HG02763 (cell line): ENCODE measurements around the gene ARHGDIG.

ENCODE experiments used
- ATAC-seq: cut with Tn5 transposase; IDR thresholded peaks from one replicate; pipeline ENCODE4 v1.9.1; 2021; ENCODE audit warnings: mild to moderate bottlenecking, moderate library complexity; ENCODE audit not compliant: unreplicated experiment

ARHGDIG gene

DNA sequence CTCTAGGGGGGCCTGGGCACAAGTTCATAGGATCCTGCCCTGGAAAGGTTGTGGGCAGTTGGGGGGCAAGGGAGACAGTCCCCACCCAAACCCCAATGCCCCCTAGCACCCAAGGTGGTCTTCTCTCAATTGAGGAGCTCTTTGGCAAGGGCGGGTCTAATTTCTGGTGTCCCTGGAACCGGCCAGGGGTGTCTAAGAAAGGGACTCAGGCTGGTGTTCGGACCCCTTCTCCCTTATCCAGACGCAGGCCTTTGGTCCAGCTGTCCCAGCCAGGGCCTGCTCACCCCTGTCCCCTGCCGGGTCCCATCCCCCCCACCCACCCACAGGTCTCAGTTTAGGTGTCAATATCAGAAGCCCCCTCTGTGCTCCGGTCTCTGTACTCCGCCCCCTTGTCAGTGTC is 860 bp upstream of the ARHGDIG start:
- no peak for ATAC-seq

GRCh38 chr16:280005-280460 is 358 bp upstream of the ARHGDIG start:
- ATAC-seq, result no peak

DNA sequence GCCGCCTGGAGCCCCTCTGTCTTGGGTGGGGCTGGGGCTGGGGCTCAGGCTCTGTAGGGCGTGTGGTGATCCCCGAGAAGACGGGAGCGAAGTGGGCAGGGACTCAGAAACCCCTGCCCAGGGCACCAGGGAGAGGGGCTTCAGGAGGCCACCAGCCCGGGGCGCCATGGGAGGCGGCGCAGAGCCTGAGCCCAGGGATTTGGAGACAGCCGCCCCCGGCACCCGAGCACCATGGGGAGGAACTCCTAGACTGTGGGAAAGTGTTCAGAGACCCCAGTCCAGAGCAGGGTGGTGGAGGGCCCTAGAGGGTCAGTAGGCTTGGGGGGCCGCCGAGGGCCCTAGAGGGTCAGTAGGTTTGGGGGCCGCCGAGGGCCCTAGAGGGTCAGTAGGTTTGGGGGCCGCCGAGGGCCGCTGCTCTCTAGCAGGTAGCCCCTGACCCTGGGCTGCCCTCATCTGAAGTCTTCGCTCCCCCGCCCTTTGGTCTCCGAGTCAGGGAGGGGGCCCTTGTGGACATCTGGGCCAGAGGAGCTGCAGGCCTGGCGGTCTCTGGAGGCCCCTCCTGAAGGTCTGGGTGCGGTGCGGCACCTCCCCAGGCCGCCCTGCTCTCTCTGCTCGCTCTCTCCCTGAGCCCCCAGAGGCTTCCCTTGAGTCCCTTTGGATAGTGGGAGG is 734 bp downstream of the ARHGDIG start:
- ATAC-seq, result no peak

DNA sequence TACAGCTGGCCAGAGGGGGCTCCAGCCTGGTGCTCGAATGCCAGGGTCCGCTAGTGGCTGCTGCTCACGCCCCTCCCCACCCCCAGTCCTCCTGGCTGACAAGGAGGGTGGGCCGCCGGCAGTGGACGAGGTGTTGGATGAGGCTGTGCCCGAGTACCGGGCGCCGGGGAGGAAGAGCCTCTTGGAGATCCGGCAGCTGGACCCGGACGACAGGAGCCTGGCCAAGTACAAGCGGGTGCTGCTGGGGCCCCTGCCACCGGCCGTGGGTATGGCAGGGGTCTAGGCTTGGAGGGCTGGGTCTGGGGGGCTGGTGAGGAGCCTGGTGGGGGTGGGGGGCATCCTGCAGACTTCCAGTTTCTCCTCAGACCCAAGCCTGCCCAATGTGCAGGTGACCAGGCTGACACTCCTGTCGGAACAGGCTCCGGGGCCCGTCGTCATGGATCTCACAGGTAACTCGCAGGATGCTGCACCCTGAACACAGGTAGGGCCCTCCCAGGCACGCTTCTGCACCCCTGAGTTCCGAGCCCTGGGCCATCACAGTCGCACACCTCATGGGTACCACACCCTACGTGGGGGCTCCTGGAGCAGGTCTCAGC is 1.4 kb downstream of the ARHGDIG start:
- no peak for ATAC-seq

DNA sequence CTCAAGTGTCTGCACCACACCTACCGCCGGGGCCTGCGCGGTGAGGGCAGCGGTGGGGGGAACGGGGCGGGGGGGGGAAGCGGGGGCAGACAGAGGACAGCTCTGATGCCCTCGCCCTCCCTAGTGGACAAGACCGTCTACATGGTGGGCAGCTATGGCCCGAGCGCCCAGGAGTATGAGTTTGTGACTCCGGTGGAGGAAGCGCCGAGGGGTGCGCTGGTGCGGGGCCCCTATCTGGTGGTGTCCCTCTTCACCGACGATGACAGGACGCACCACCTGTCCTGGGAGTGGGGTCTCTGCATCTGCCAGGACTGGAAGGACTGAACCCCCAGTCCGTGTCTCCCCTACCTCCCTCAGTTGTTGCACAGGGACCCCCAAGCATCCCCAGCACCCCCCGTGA is 2.1 kb downstream of the ARHGDIG start:
- ATAC-seq, result no peak

GRCh38 chr16:283033-283805 is 2.8 kb downstream of the ARHGDIG start, which contains the start of gene PDIA2:
TSS of gene PDIA2 (plus strand) at chr16:283164. CDS start at chr16:283170, 6 bp downstream.
- no peak for ATAC-seq

DNA sequence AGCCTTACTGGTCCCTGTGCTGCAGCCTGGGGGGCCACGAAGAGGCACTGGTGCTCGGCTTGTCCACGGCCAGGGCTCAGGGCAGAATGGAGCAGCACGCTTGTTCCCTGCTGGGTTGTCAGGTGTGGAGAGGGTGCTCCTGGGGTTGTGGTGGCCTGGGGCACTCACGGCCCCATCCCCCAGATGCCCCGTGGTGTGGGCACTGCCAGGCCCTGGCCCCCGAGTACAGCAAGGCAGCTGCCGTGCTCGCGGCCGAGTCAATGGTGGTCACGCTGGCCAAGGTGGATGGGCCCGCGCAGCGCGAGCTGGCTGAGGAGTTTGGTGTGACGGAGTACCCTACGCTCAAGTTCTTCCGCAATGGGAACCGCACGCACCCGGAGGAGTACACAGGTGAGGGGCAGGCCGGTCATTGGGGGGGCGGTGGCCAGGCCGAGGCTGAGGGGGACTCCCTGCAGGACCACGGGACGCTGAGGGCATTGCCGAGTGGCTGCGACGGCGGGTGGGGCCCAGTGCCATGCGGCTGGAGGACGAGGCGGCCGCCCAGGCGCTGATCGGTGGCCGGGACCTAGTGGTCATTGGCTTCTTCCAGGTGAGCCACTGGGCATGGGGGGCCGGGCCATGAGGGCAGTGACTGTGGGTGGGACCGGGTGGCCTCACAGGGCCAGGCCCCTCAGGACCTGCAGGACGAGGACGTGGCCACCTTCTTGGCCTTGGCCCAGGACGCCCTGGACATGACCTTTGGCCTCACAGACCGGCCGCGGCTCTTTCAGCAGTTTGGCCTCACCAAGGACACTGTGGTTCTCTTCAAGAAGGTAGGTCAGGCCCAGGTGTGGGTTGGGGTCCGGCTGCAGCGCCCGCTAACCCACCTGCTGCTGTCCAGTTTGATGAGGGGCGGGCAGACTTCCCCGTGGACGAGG is 4.1 kb downstream of the ARHGDIG start:
- no peak for ATAC-seq

GRCh38 chr16:285146-286055 is 5.0 kb downstream of the ARHGDIG start:
- ATAC-seq, result no peak

DNA sequence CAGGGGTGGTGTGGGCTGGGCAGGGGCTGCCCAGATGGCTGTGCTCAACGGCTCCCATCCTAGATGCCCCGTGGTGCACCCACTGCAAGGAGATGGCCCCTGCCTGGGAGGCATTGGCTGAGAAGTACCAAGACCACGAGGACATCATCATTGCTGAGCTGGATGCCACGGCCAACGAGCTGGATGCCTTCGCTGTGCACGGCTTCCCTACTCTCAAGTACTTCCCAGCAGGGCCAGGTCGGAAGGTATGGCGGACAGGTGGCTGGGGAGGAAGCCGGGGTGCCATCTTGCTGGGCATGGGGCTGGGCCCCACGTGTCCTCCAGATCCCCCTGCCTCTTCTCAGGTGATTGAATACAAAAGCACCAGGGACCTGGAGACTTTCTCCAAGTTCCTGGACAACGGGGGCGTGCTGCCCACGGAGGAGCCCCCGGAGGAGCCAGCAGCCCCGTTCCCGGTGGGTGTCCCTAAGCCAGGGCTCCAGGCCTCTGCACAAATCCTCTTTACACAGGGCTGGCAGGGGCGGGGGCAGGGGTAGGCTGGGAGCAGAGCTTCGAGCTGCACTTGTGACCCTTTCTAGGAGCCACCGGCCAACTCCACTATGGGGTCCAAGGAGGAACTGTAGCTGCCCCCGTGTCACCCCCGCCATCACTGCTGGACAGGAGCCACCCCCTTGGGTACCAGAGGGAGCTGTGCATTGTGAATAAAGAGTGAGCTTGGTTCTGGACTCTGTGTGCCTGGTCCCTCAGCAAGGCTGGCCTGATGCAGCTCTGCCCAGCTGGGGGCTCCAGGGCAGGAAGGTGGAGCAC is 6.3 kb downstream of the ARHGDIG start:
- no peak for ATAC-seq

DNA sequence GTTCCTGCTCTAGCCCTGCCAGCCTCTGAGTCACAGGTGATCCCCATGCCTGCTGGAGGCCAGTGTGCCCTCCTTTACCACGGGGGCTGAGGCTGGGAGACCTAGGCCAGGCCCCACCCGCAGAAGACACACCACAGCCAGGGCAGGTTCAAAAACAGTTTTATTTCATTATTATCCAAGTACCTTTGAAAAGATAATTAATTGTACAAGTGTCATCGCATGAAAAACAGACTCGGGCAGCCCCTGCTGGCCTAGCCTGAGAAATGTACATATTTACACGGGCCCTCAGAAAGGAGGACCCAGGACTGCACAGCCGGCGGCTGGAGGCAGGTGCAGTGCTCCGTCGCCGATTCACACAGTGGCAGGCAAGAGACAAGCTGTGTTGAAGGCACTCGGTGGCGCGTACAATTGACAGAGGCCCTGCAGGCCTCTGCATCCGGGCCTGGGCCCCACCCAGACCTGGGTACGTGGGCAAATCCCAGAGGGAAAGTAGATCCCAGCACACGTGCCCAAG is 7.0 kb downstream of the ARHGDIG start:
- ATAC-seq, result no peak

DNA sequence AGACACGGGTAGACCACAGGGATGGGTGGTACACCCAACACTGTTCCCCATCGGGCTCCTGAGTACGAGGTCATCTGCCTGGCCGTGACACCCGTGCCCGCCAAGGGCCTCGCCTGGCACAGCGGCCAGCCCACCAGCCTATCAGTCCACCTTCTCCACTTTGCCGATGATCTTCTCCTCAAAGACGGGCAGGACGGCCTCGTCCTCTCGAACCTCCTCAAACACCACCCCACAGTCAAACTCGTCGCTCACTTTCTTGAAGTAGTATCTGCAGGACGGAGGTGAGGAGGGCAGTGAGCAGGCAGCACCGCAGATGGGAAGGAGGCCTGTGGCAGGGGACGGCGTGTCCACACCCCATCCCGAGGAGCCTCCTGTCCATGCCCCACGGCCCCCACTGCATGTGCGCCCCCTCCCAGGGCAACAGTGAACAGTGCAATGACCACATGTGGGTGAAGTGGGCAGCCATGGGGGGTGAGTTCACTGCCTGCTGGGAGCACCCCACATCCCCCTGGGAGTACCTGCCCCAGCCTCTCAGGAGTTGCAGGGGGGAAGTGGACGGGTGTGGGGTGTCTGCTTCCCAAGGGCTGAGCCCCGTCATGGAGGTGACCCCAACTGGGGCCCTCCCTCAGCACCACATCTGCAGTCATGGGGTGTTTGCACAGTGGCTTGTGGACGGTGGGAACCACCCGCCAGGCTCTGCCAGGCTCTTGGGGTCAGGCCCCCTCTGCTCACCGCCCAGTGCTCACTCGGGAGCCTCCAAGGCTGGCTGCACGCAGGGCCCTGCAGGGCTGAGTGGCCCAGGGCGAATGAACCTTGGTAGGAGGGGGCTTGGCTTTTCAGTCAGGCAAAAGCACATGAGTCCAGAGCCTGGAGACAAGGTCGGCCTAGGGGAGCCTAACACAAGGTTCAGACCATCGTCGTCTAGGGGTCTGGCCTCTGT is 7.9 kb downstream of the ARHGDIG start:
- no peak for ATAC-seq

- ATAC-seq, result no peak
These were observed 9.1 kb downstream of the ARHGDIG start for GRCh38 chr16:289395-289997.

GRCh38 chr16:290015-290680 is 9.8 kb downstream of the ARHGDIG start:
- no peak for ATAC-seq

- no peak for ATAC-seq
These were observed 10.5 kb downstream of the ARHGDIG start for GRCh38 chr16:290681-291405.

DNA sequence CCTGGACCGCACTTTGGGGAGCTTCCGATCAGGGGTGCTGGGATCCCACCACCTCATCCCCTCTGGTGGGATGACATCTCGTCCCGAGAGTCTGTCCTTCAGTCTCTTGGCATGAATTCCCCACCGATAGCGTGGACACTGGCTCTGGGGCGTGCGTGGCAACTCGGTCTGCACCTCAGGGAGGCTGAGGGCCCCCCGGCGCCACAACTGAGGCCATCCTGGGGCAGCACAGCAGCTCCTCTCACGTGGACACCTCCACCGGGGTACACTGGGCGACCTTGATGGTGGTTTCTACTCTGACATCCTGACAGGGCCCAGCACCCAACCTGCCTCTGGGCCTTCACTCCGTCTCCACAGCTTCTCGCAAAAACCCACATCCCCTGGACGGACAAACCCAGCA is 11.1 kb downstream of the ARHGDIG start:
- no peak for ATAC-seq
